Measurements from ENCODE around the gene C6orf89. TPM values are rescaled to one million over a fixed set of nuclear protein-coding genes. Genes with fewer than 3 reads are reported as not detected.

Gene C6orf89
- total and polyA plus RNA-seq, 2 of the 13 experiments (the other 11 are each of a cell fraction or from before 2014, with no cell fraction given) = 22.1 to 32.2 TPM

GRCh38 chr6:36874443-36875249 lies 11.1 kb upstream of the C6orf89 start, which contains the start of gene PPIL1 (continued):
- no peak for TF ChIP-seq NR1H2 (CRISPR knock-in tag; IDR thresholded peaks at IDR 0.05; ENCODE audit: borderline replicate concordance, low read depth)
- TF ChIP-seq, protein P1, sequence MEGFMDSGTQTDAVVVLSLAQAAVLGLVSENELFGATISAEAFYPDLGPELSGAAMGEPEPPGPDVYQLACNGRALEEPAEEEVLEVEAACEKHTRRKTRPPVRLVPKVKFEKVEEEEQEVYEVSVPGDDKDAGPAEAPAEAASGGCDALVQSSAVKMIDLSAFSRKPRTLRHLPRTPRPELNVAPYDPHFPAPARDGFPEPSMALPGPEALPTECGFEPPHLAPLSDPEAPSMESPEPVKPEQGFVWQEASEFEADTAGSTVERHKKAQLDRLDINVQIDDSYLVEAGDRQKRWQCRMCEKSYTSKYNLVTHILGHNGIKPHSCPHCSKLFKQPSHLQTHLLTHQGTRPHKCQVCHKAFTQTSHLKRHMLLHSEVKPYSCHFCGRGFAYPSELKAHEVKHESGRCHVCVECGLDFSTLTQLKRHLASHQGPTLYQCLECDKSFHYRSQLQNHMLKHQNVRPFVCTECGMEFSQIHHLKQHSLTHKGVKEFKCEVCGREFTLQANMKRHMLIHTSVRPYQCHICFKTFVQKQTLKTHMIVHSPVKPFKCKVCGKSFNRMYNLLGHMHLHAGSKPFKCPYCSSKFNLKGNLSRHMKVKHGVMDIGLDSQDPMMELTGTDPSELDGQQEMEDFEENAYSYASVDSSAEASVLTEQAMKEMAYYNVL (CRISPR knock-in tag; IDR thresholded peaks at IDR 0.05; ENCODE audit: borderline replicate concordance) = no peak; the same call in 1 of the 2 replicates
- peak; percentile 91; the same call in 1 of the 2 replicates for TF ChIP-seq ZNF180 (CRISPR knock-in tag; IDR thresholded peaks at IDR 0.05; ENCODE audit: borderline replicate concordance, low read depth)
- TF ChIP-seq ZNF772 (CRISPR knock-in tag; IDR thresholded peaks at IDR 0.05) = peak; percentile 95
- peak; percentile 96; the same call in 2 of the 3 replicates for TF ChIP-seq MXI1 (IDR thresholded peaks at IDR 0.05; ENCODE audit: borderline replicate concordance, low read depth, low read length)
- TF ChIP-seq BHLHE40 (IDR thresholded peaks at IDR 0.05; ENCODE audit: low read length) = 0 out of 2 replicates have a peak, but pooled peaks have one; percentile 1
- peak; percentile 81; the same call in 1 of the 2 replicates for TF ChIP-seq ZNF790 (CRISPR knock-in tag; IDR thresholded peaks at IDR 0.05; ENCODE audit: borderline replicate concordance)
- TF ChIP-seq, protein P2, sequence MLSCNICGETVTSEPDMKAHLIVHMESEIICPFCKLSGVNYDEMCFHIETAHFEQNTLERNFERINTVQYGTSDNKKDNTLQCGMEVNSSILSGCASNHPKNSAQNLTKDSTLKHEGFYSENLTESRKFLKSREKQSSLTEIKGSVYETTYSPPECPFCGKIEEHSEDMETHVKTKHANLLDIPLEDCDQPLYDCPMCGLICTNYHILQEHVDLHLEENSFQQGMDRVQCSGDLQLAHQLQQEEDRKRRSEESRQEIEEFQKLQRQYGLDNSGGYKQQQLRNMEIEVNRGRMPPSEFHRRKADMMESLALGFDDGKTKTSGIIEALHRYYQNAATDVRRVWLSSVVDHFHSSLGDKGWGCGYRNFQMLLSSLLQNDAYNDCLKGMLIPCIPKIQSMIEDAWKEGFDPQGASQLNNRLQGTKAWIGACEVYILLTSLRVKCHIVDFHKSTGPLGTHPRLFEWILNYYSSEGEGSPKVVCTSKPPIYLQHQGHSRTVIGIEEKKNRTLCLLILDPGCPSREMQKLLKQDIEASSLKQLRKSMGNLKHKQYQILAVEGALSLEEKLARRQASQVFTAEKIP (CRISPR knock-in tag; IDR thresholded peaks at IDR 0.05; ENCODE audit: borderline replicate concordance) = no peak
- peak; percentile 47; the same call in 1 of the 2 replicates for TF ChIP-seq BCL6 (CRISPR knock-in tag; IDR thresholded peaks at IDR 0.05)
- TF ChIP-seq HNF4G (IDR thresholded peaks at IDR 0.05; ENCODE audit: borderline replicate concordance, low read depth, low read length) = peak; percentile 15; the same call in 1 of the 2 replicates
- no peak for TF ChIP-seq HNF4G (CRISPR knock-in tag; IDR thresholded peaks at IDR 0.05; ENCODE audit: borderline replicate concordance, low read depth)
- TF ChIP-seq ATAD3A (CRISPR knock-in tag; IDR thresholded peaks at IDR 0.05) = no peak
- peak; percentile 83 for TF ChIP-seq CCAR2 (optimal IDR thresholded peaks at IDR 0.05; ENCODE audit: low read depth, low read length)
- peak; percentile 84 for TF ChIP-seq CBFB (CRISPR knock-in tag; IDR thresholded peaks at IDR 0.05)
- TF ChIP-seq ZNF407 (CRISPR knock-in tag; IDR thresholded peaks at IDR 0.05; ENCODE audit: not compliant biosample characterization) = peak; percentile 97
- TF ChIP-seq STAG1 (CRISPR knock-in tag; IDR thresholded peaks at IDR 0.05) = no peak
- TF ChIP-seq ZNF577 (CRISPR knock-in tag; IDR thresholded peaks at IDR 0.05; ENCODE audit: borderline replicate concordance, low read depth) = no peak

Data from HepG2 (cell line).